Fibroblast of lung (primary cell): ENCODE measurements around the gene CPA4. TPM values are rescaled to one million over a fixed set of nuclear protein-coding genes. Genes with fewer than 3 reads are reported as not detected.

Source experiments
- DNase-seq, 2 donors: peaks; one replicate each; pipeline versions ENCODE4 v3.0.0 to v3.0.0-alpha.2; 2010; ENCODE audit warnings: low read depth in 2 of 2
- H2AFZ ChIP-seq: 2 replicates; pipeline ENCODE4 v1.5.1; 2012; ENCODE audit warnings: low read length, control low read depth, inconsistent platforms
- H3K27ac ChIP-seq: 2 replicates; pipeline ENCODE4 v1.5.1; 2011; ENCODE audit warnings: low read length, control low read depth; ENCODE audit not compliant: insufficient read depth
- H3K27me3 ChIP-seq: 2 replicates; pipeline ENCODE4 v1.5.1; 2011; ENCODE audit warnings: mild to moderate bottlenecking, low read length; ENCODE audit not compliant: control insufficient read depth, insufficient read depth
- H3K36me3 ChIP-seq: 2 replicates; pipeline ENCODE4 v1.5.1; 2011; ENCODE audit warnings: low read length; ENCODE audit not compliant: control insufficient read depth, insufficient read depth
- H3K4me1 ChIP-seq: 2 replicates; pipeline ENCODE4 v1.5.1; 2011; ENCODE audit warnings: low read length; ENCODE audit not compliant: control insufficient read depth, insufficient read depth; ENCODE audit errors: extremely low read depth
- H3K4me2 ChIP-seq: 2 replicates; pipeline ENCODE4 v1.5.1; 2011; ENCODE audit warnings: low read length, control low read depth; ENCODE audit not compliant: insufficient read depth; ENCODE audit errors: extremely low read depth
- H3K4me3 ChIP-seq, 4 experiments: fragments of 200-600 bp in 1 of 4; sonication (generic) in 1 of 4; replicated peaks in 1 of 4; 2 replicates each; pipeline ENCODE4 v1.5.1; 2011 to 2016; ENCODE audit warnings: low read length in 4 of 4, low read depth in 3 of 4, mild to moderate bottlenecking in 3 of 4, control low read depth in 2 of 4, inconsistent platforms in 1 of 4, mixed read lengths in 1 of 4; ENCODE audit not compliant: insufficient read depth in 1 of 4; ENCODE audit errors: control extremely low read depth in 1 of 4
- H3K79me2 ChIP-seq: 2 replicates; pipeline ENCODE4 v1.5.1; 2012; ENCODE audit warnings: mild to moderate bottlenecking, low read length, inconsistent platforms; ENCODE audit not compliant: control insufficient read depth, insufficient read depth
- H3K9ac ChIP-seq: 2 replicates; pipeline ENCODE4 v1.5.1; 2011; ENCODE audit warnings: mild to moderate bottlenecking, low read length, control low read depth; ENCODE audit not compliant: insufficient read depth
- H3K9me3 ChIP-seq: 2 replicates; pipeline ENCODE4 v1.5.1; 2012; ENCODE audit warnings: low read depth, low read length; ENCODE audit not compliant: control insufficient read depth, insufficient read depth
- H4K20me1 ChIP-seq: 2 replicates; pipeline ENCODE4 v1.5.1; 2011; ENCODE audit warnings: low read length; ENCODE audit not compliant: control insufficient read depth, insufficient read depth; ENCODE audit errors: extremely low read depth
- EZH2 ChIP-seq: IDR thresholded peaks from 2 replicates; pipeline ENCODE4 v1.5.1; 2012; ENCODE audit warnings: low read length, control low read depth, mild to moderate bottlenecking; ENCODE audit errors: missing control alignments
- polyA plus RNA-seq, 2 donors: library from polyadenylated mRNA; depleted of rRNA in 1 of 2; stranded (reverse) in 1 of 2; unstranded in 1 of 2; fragments of >200 nt; gene quantifications; 2 replicates each; pipeline ENCODE4 v1.2.1, GENCODE V29; 2011 to 2012; ENCODE audit warnings: missing spikeins in 1 of 2
- total RNA-seq: library from RNA; depleted of rRNA; stranded (reverse); fragments of >200 nt; gene quantifications from 2 replicates; pipeline ENCODE4 v1.2.1, GENCODE V29; 2014
- TF ChIP-seq, protein P1 (sequence below), 2 donors: IDR thresholded peaks in 1 of 2; conservative IDR thresholded peaks in 1 of 2; 1 replicate in 1 of 2; 2 replicates in 1 of 2; pipeline ENCODE4 v1.5.1; 2011 to 2012; ENCODE audit warnings: low read length in 2 of 2, control low read depth in 1 of 2, inconsistent platforms in 1 of 2, low read depth in 1 of 2, mild to moderate bottlenecking in 1 of 2

CPA4 gene
- total and polyA plus RNA-seq, 2 donors (not counting 1 experiment from before 2014, with no cell fraction given), result 6.4 to 48.3 TPM

DNA sequence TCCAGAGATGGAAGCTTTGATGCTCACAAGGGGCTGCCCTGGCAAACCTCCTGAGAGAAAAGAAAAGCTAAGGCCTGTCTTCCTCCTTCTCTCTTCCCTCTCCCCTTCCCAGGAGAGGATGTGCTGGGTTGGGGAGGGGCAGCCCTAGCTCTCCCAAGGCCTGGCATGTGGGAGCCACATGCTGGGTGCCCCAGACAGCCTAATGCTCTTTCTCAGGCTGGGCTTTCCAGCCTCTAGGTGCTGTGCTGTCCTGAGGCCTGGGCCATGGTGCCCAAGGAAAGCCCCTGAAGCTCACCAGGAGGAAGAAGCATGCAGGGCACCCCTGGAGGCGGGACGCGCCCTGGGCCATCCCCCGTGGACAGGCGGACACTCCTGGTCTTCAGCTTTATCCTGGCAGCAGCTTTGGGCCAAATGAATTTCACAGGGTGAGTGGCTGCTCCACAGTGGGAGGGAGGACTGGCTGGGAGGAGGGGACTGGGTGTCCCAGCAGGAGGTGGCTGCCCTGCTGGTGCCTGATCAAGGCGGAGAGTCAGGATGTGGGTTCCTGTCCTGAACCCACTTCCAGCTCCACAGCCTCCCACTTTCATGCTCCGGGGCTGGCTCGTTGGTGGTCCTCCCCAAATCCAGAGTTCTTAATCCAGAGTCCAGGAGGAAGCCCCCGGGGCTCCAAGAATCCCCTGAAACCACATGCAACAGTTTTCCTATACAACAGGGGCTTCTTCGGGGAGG is 53.4 kb downstream of the CPA4 start:
- no peak overlapping the region for H3K27ac ChIP-seq
- no peaks in the 10 kb centered on the region for H4K20me1 ChIP-seq
- no peaks in the 10 kb centered on the region for H3K27me3 ChIP-seq
- H3K36me3 ChIP-seq, result no peaks in the 10 kb centered on the region
- no peak overlapping the region for H3K4me3 ChIP-seq
- H3K9ac ChIP-seq, result no peak overlapping the region
- peaks cover 12% of the 10 kb centered on the region for H3K4me1 ChIP-seq
- DNase-seq, result no peak
- no peaks in the 10 kb centered on the region for H3K79me2 ChIP-seq
- H2AFZ ChIP-seq, result no peak overlapping the region
- H3K4me2 ChIP-seq, result no peak overlapping the region
- H3K9me3 ChIP-seq, result no peaks in the 10 kb centered on the region
- TF ChIP-seq, protein P1, sequence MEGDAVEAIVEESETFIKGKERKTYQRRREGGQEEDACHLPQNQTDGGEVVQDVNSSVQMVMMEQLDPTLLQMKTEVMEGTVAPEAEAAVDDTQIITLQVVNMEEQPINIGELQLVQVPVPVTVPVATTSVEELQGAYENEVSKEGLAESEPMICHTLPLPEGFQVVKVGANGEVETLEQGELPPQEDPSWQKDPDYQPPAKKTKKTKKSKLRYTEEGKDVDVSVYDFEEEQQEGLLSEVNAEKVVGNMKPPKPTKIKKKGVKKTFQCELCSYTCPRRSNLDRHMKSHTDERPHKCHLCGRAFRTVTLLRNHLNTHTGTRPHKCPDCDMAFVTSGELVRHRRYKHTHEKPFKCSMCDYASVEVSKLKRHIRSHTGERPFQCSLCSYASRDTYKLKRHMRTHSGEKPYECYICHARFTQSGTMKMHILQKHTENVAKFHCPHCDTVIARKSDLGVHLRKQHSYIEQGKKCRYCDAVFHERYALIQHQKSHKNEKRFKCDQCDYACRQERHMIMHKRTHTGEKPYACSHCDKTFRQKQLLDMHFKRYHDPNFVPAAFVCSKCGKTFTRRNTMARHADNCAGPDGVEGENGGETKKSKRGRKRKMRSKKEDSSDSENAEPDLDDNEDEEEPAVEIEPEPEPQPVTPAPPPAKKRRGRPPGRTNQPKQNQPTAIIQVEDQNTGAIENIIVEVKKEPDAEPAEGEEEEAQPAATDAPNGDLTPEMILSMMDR (conservative IDR thresholded peaks at IDR 0.05 in 1 of 2, IDR thresholded peaks at IDR 0.05 in 1 of 2; ENCODE audit: low read depth in 1 of 2, low read length in 2 of 2), result no peak
- TF ChIP-seq EZH2, result no peak

DNA sequence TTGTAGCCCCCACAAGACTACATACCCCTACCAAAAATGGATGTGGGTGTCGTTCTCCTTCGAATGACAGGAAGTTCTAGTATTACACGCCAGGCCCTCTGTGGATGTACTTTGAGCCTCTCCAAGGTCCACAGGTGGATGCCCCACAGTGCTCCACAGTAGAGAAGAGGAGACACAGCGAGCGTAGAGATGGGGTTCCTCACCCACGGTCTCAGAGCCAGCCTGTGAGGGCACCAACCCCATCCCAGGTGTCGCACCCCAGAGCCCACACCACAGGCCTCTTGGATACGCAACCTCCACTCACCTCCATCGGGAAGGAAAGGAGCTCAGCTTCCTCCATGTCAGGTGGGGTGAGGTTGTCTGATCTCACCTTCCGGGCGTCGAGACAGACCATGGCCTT is 54.0 kb downstream of the CPA4 start:
- H4K20me1 ChIP-seq, result no peaks in the 10 kb centered on the region
- no peak overlapping the region for H2AFZ ChIP-seq
- H3K36me3 ChIP-seq, result no peaks in the 10 kb centered on the region
- H3K27me3 ChIP-seq, result no peaks in the 10 kb centered on the region
- H3K4me3 ChIP-seq, result no peak overlapping the region
- peaks cover 17% of the 10 kb centered on the region for H3K4me1 ChIP-seq
- H3K4me2 ChIP-seq, result no peak overlapping the region
- H3K9ac ChIP-seq, result no peak overlapping the region
- TF ChIP-seq, protein P1 (conservative IDR thresholded peaks at IDR 0.05 in 1 of 2, IDR thresholded peaks at IDR 0.05 in 1 of 2; ENCODE audit: low read depth in 1 of 2, low read length in 2 of 2), result no peak
- TF ChIP-seq EZH2, result no peak
- H3K79me2 ChIP-seq, result no peaks in the 10 kb centered on the region
- H3K9me3 ChIP-seq, result no peaks in the 10 kb centered on the region
- DNase-seq, result no peak
- no peak overlapping the region for H3K27ac ChIP-seq

DNA sequence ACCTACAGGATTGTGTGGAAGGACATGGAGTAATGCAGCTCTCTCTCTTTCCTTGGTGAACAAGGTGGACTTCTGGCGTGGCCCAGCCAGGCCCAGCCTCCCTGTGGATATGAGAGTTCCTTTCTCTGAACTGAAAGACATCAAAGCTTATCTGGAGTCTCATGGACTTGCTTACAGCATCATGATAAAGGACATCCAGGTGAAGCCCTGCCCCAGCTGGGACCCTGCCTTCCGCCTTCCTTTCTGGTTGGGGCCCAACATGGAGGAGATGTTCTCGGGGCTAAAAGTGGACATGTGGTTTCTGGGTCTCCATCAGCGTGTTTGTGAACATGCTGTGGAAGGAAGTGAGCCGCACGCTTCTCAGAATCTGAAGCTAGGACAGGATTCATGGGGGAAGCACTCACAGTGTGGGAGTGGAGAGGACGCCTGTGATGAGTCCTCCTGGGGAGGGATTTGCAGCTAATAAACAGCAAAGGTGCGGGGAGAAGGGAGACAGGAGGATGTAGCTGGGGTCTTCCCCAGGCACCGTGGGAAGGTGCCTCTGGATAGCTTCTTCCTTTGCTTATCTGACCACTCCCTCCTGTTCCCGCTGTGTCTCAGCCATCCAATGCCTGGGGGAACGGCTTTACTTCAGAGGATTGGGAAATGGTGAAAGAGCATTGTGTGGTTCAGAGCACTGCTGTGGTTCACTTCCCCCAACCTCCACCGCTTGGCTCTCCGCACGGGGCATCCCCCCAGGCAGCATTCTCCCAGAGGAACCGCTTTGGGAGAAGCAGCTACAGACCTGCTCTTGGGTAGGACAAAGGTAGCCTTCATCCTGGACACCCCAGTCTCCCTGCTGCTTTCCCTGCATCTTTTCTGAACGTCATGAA is 57.2 kb downstream of the CPA4 start:
- Histone ChIP-seq H3K27ac (peak overlapping the region; percentile 79), H3K79me2 (no peaks in the 10 kb centered on the region), H3K4me2 (no peak overlapping the region), H3K4me1 (peaks cover 30% of the 10 kb centered on the region), H3K36me3 (no peaks in the 10 kb centered on the region), H3K4me3 (no peak overlapping the region), H3K9ac (peak overlapping the region; percentile 32), H2AFZ (peak overlapping the region; percentile 6), H3K9me3 (no peaks in the 10 kb centered on the region), H4K20me1 (no peaks in the 10 kb centered on the region), H3K27me3 (no peaks in the 10 kb centered on the region)
- peak in 1 of 2 donors; percentile 39 for DNase-seq
- TF ChIP-seq EZH2, result no peak
- TF ChIP-seq, protein P1 (conservative IDR thresholded peaks at IDR 0.05 in 1 of 2, IDR thresholded peaks at IDR 0.05 in 1 of 2; ENCODE audit: low read depth in 1 of 2, low read length in 2 of 2), result no peak
